Nephron (organoid): ENCODE results near the gene FAM181B.

Source experiments
- H3K27ac Mint-ChIP-seq, 3 experiments: 2 replicates each; pipeline ENCODE4 v1.8.0; 2020; ENCODE audit warnings: mixed read lengths in 3 of 3, mild to moderate bottlenecking in 2 of 3, moderate library complexity in 1 of 3
- H3K27me3 Mint-ChIP-seq: 2 replicates; pipeline ENCODE4 v1.8.0; 2021; ENCODE audit warnings: low read depth, mild to moderate bottlenecking, moderate library complexity, mixed read lengths
- H3K36me3 Mint-ChIP-seq: 2 replicates; pipeline ENCODE4 v1.8.0; 2020; ENCODE audit warnings: low read depth, mixed read lengths
- H3K4me1 Mint-ChIP-seq: 2 replicates; pipeline ENCODE4 v1.8.0; 2020; ENCODE audit warnings: mixed read lengths
- H3K4me3 Mint-ChIP-seq, 3 experiments: 2 replicates each; pipeline ENCODE4 v1.8.0; 2020; ENCODE audit warnings: mild to moderate bottlenecking in 3 of 3, mixed read lengths in 3 of 3, moderate library complexity in 2 of 3
- H3K9me3 Mint-ChIP-seq: 2 replicates; pipeline ENCODE4 v1.8.0; 2020; ENCODE audit warnings: mixed read lengths
- CTCF ChIP-seq, 3 experiments: fragments of 200-600 bp; sonication (generic); IDR thresholded peaks; one replicate each; pipeline ENCODE4 v1.5.0; 2021; ENCODE audit warnings: antibody characterized with exemption in 3 of 3; ENCODE audit not compliant: unreplicated experiment in 3 of 3

The FAM181B gene

DNA sequence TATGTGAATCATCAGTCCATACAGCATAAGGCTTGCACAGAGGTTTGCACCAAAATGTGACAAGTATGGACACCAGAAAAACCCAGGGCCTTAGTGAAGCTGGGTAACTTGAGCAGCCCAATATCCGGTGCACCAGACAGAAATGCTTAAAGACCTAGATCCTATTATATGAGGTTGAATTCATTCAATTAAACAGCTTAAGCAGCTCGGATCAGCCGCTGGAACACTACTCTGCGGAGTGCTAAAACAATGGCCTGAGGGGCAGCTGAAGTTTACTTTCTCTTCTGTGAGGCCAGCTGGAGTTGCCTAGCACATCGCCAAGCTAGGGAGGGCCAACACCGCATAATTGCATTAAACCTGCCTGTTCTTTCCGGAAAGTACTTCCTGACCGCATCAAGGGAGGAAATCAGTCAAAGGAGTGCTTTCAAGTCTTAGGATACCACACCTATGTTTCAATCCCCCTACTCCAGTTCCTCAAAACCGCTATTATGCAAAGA, 17.0 kb upstream of the FAM181B start:
- Mint-ChIP-seq H3K4me3 (no peak overlapping the region), H3K27ac (peak overlapping the region in 1 of 3 experiments; percentile 31), H3K36me3 (no peaks in the 10 kb centered on the region), H3K27me3 (no peaks in the 10 kb centered on the region), H3K9me3 (no peaks in the 10 kb centered on the region), H3K4me1 (peaks cover 11% of the 10 kb centered on the region)
- no peak for TF ChIP-seq CTCF (IDR thresholded peaks at IDR 0.05; ENCODE audit: unreplicated experiment in 3 of 3)

DNA sequence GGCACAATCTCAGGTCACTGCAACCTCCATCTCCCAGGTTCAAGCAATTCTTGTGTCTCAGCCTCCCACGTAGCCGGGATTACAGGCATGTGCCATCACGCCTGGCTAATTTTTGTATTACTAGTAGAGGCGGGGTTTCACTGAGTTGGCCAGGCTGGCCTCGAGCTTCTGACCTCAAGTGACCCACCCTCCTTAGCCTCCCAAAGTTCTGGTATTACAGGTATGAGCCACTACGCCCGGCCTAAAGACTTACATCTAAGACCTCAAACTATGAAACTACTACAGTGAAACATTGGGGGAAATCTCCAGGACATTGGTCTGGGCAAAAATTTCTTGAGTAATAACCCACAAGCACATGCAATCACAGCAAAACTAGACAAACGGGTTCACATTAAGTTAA, 13.8 kb upstream of the FAM181B start:
- no peaks in the 10 kb centered on the region for H3K9me3 Mint-ChIP-seq
- no peak overlapping the region for H3K4me3 Mint-ChIP-seq

GRCh38 chr11:82738091-82738490, 4.4 kb upstream of the FAM181B start:
- no peak for TF ChIP-seq CTCF (IDR thresholded peaks at IDR 0.05; ENCODE audit: unreplicated experiment in 3 of 3)
- no peaks in the 10 kb centered on the region for H3K9me3 Mint-ChIP-seq
- peaks cover 6% of the 10 kb centered on the region for H3K4me1 Mint-ChIP-seq
- no peaks in the 10 kb centered on the region for H3K36me3 Mint-ChIP-seq
- no peak overlapping the region for H3K27ac Mint-ChIP-seq
- H3K4me3 Mint-ChIP-seq: no peak overlapping the region
- peaks cover 36% of the 10 kb centered on the region for H3K27me3 Mint-ChIP-seq

More for the DNA sequence above, 13.8 kb upstream of the FAM181B start:
- peaks cover 4% of the 10 kb centered on the region for H3K27me3 Mint-ChIP-seq
- no peak for TF ChIP-seq CTCF (IDR thresholded peaks at IDR 0.05; ENCODE audit: unreplicated experiment in 3 of 3)
- H3K4me1 Mint-ChIP-seq: no peaks in the 10 kb centered on the region
- no peaks in the 10 kb centered on the region for H3K36me3 Mint-ChIP-seq
- H3K27ac Mint-ChIP-seq: no peak overlapping the region

DNA sequence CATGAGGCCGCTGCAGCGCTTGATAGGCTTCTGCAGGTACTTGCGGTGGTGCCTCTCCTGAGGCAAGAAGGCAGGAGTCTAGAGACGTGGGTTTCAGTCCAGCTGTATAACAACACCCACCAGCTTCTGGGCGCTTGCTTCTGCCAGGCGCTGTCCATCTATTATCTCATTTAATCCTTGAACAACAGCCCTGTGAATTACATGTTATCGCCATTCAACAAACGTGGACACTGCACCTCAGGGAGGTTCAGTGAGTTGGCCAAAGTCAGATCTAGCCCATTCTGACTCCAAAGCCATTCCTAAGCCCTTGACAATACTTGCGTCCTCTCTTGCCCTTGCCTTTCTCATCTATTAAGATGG, 436 bp upstream of the FAM181B start:
- TF ChIP-seq CTCF (IDR thresholded peaks at IDR 0.05; ENCODE audit: unreplicated experiment in 3 of 3): no peak
- H3K4me1 Mint-ChIP-seq: peaks cover 12% of the 10 kb centered on the region

GRCh38 chr11:82732734-82733443, 775 bp downstream of the FAM181B start:
- H3K4me3 Mint-ChIP-seq: peak overlapping the region; percentile 80 to 87 (median 86)
- no peak for TF ChIP-seq CTCF (IDR thresholded peaks at IDR 0.05; ENCODE audit: unreplicated experiment in 3 of 3)
- no peaks in the 10 kb centered on the region for H3K36me3 Mint-ChIP-seq
- peaks cover 74% of the 10 kb centered on the region for H3K27me3 Mint-ChIP-seq
- H3K9me3 Mint-ChIP-seq: no peaks in the 10 kb centered on the region
- no peak overlapping the region for H3K27ac Mint-ChIP-seq
- peaks cover 9% of the 10 kb centered on the region for H3K4me1 Mint-ChIP-seq

More for the DNA sequence above, 436 bp upstream of the FAM181B start:
- Mint-ChIP-seq H3K36me3 (no peaks in the 10 kb centered on the region), H3K27ac (peak overlapping the region in 2 of 3 experiments; percentile 26 to 76), H3K9me3 (no peaks in the 10 kb centered on the region), H3K27me3 (peaks cover 65% of the 10 kb centered on the region), H3K4me3 (peak overlapping the region; percentile 80 to 87 (median 86))

- H3K36me3 Mint-ChIP-seq: no peaks in the 10 kb centered on the region
- H3K9me3 Mint-ChIP-seq: no peaks in the 10 kb centered on the region
- no peak overlapping the region for H3K27ac Mint-ChIP-seq
- H3K4me3 Mint-ChIP-seq: peak overlapping the region; percentile 76 to 82 (median 80)
- peaks cover 6% of the 10 kb centered on the region for H3K4me1 Mint-ChIP-seq
- peaks cover 77% of the 10 kb centered on the region for H3K27me3 Mint-ChIP-seq
- TF ChIP-seq CTCF (IDR thresholded peaks at IDR 0.05; ENCODE audit: unreplicated experiment in 3 of 3): no peak
Observed at GRCh38 chr11:82732348-82732733, 1.3 kb downstream of the FAM181B start.
